Stimulated activated CD4-positive, alpha-beta T cell treated with anti-CD3 and anti-CD28 coated beads, Interleukin-2, amount 100 ng/mL, for 4 hours (primary cell): ENCODE measurements around the gene VEGFD.

ENCODE experiments used
- DNase-seq: peaks from one replicate; pipeline ENCODE4 v3.0.0-alpha.2; 2020; ENCODE audit warnings: low read depth

VEGFD gene

GRCh38 chrX:15384304-15384703, at the start of gene VEGFD:
VEGFD (minus strand) TSS chrX:15384413; CDS start chrX:15383946, 467 bp downstream.
- DNase-seq: no peak

GRCh38 chrX:15430584-15430983, 46.4 kb upstream of the VEGFD start:
- no peak for DNase-seq

GRCh38 chrX:15430076-15430475, 45.9 kb upstream of the VEGFD start:
- DNase-seq: no peak

- DNase-seq: no peak
Measured at GRCh38 chrX:15425024-15425423, 40.8 kb upstream of the VEGFD start.

- DNase-seq: no peak
Measured at GRCh38 chrX:15418707-15419181, 34.5 kb upstream of the VEGFD start.

- no peak for DNase-seq
Measured at GRCh38 chrX:15418041-15418706, 34.0 kb upstream of the VEGFD start.

- no peak for DNase-seq
Measured at GRCh38 chrX:15416133-15416993, 32.1 kb upstream of the VEGFD start.

- DNase-seq: no peak
Measured at GRCh38 chrX:15413101-15413500, 28.9 kb upstream of the VEGFD start.

GRCh38 chrX:15410947-15411346, 26.7 kb upstream of the VEGFD start:
- DNase-seq: no peak

- no peak for DNase-seq
Measured at GRCh38 chrX:15410430-15410829, 26.2 kb upstream of the VEGFD start.

GRCh38 chrX:15405846-15406245, 21.6 kb upstream of the VEGFD start:
- no peak for DNase-seq

- no peak for DNase-seq
Measured at GRCh38 chrX:15404401-15405096, 20.3 kb upstream of the VEGFD start.

- no peak for DNase-seq
Measured at GRCh38 chrX:15401378-15401777, 17.2 kb upstream of the VEGFD start.

GRCh38 chrX:15399962-15400391, 15.8 kb upstream of the VEGFD start:
- DNase-seq: no peak

- DNase-seq: no peak
Measured at GRCh38 chrX:15398874-15399273, 14.7 kb upstream of the VEGFD start.

GRCh38 chrX:15395789-15396188, 11.6 kb upstream of the VEGFD start:
- no peak for DNase-seq

- DNase-seq: no peak
Measured at GRCh38 chrX:15391850-15392249, 7.6 kb upstream of the VEGFD start.

- DNase-seq: no peak
Measured at GRCh38 chrX:15382813-15383212, 1.4 kb downstream of the VEGFD start.

- DNase-seq: no peak
Measured at GRCh38 chrX:15376956-15377355, 7.3 kb downstream of the VEGFD start.

GRCh38 chrX:15373976-15374375, 10.2 kb downstream of the VEGFD start:
- no peak for DNase-seq

GRCh38 chrX:15366506-15367352, 17.5 kb downstream of the VEGFD start:
- no peak for DNase-seq

GRCh38 chrX:15359701-15360100, 24.5 kb downstream of the VEGFD start:
- no peak for DNase-seq
